GM19328 (cell line): ENCODE results near the gene FGFR4.
A peak's percentile ranks its signal among the peaks of the same experiment; 100 is the strongest.

Source experiments
- ATAC-seq: cut with Tn5 transposase; IDR thresholded peaks from one replicate; pipeline ENCODE4 v1.9.1; 2021; ENCODE audit warnings: mild to moderate bottlenecking, moderate library complexity; ENCODE audit not compliant: unreplicated experiment

FGFR4 gene

GRCh38 chr5:177099422-177100093 lies 12.8 kb downstream of the FGFR4 start:
- no peak for ATAC-seq

GRCh38 chr5:177100714-177101121 lies 14.0 kb downstream of the FGFR4 start:
- no peak for ATAC-seq

DNA sequence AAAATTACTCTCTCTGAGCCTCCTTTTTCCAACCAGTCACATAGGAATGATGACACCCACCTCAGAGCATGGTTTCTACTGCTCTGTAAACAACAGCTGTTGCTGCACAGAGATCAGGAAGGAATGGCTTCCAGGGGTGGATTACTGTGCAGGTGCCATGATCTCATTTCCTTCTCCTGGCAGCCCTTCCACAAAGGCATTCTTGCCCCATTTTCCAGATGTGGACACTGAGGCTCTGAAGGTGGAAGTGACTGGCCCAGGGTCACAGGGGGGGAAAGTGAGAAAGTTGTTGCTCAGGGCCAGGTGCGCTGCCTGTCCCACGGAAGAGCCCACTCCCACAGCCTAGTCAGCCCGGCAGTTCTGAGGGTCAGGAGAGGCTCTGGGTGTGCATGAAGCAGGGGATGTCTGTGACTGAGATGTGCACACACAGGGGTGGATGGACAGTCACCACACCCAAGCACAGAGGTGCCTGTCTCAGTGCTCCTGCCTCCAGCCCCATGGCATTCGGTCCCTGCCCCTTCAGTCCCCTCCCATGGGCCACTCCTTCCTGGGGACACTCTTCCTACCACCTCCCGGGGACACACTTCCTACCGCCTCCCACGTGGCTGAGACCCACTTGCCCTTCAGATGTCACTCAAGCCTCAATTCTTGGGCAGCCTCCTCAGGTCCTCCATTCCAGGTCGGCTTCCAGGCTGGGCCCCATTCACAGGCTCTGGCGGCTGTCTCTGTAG lies 17.0 kb downstream of the FGFR4 start:
- ATAC-seq = no peak

DNA sequence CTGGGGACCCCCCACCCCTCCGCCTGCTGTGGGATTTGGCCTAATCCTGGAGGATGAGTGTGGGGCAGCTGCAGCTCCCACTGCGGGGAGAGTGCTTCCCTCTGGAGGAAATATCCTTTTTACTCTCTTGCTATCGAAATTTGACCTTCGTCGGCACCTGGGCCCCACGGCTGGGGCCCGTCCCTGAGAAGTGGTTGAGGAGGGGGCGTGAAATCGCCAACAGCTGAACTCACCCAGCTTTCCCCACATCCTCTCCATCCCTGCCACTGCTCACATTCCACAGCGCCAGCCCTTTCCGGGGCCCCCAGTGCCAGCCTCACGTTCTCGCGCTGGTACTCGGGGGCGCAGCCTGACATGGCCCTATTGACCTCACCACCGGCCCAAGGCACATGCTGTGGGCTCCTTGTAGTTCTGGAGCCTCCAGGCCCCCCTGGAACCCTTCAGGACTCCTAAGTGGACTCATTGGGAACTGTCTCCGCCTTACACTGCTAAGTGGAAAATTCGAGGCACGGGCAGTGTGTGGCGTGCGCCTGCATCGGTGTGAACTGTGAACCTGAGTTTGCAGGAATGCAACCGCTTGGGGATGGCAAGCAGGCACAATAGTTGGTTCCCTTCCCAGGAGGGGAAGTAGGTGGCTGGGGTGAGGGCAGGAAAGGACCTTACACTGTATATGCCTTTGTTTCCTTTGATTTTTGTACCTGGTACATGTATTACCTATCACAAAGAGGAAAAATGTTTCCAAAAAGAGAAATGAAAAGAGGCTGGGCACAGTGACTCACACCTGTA lies 19.2 kb downstream of the FGFR4 start:
- no peak for ATAC-seq

DNA sequence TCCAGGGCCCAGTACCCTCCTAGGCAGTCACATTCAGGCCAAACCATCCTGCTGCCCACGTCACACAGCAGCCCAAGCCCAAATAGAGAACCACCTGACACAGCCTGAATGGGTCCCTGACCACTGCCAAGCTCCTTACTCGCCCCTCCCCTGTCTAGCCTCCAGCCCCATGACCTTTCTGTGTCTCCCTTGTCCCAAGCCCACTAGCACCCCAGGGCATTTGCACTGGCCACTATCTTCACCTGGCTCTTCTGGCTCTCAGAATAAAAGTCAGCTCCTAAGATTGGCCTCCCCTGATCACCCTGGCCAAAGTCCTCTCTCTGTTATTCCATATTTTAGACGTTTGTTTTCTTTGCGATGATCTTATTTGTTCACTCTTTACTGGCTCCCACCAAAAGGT lies 20.4 kb downstream of the FGFR4 start:
- ATAC-seq = no peak

DNA sequence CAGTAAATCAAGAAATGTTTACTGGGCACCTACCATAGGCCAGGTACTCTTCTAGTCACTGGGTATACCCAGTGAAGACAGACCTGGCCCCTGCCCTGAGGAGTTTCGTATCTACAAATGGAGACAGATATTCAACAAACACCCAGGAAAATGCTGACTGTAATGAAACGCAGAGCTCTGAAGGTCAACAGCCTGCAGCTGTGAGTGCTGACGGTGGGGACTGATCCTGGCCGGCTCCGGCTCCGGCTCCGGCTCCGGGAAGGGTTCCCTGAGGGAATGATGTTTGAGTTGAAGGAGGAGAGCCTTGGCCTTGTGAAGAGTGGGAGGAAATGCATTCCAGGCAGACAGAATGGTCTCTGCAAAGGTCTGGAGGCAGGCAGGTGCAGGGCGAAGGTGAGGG lies 23.1 kb downstream of the FGFR4 start:
- ATAC-seq = no peak

DNA sequence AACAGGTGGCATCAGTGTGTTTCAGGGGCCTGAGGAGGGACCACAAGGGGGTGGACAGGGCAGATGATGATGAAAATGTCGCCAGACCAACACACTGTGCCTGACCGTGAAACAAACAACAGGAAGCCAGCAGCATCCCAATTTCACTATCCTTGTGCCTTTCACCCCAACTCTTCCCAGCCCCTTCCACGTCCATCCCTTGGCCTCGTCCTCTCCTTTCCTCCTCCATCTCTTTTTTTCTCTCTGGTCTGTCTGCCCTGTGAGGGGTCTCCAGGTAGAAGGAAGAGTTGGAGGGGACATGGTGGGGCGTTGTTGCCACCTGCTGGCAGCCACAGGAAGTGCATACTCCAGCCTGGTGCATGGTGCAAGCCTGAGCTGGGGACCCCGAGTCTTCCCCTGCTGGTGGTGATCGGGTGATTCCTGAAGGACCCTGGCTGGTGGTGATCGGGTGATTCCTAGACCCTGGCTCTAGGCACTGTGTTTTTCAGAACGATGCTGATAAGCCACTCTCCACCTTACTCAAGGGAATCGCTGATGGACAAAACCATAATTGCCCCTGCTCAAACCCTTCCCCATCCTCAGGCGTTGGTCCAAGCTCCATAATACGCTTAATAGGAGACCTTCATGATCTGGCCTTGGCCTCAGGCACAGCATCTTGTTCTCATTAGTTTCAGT lies 25.1 kb downstream of the FGFR4 start:
- ATAC-seq = no peak

DNA sequence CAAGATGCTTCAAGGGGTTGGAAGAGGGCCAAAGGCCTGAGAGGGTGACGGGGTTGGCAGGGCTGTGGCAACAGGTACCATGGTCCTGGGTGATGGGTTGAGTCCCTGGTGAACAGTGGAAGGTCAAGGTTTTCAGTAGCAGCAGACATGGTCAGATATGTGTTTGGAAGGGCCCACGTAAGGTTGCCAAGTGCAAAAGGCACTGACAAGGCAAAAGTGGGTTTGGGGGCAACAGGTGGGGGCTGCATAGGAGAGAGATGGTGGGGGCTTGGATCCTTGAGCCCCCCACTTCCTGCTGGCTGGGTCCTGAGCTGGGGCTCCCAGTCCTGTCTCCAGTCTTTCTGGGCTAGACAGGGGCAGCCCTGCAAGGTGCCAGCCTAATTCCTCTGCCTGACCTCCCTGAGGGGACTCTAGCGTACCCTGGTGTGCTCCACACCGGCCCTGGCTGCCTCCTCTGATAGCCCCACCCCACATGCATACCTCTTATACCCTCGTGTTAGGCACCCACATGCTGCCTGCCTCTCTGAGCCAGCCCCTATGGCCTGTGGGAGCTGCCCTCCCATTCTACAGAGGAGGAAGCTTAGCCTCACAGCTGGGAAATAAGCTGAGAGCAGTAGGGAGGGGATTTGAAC lies 26.0 kb downstream of the FGFR4 start:
- ATAC-seq = no peak

GRCh38 chr5:177113566-177114424 lies 27.1 kb downstream of the FGFR4 start:
- no peak for ATAC-seq

GRCh38 chr5:177116631-177117373 lies 30.1 kb downstream of the FGFR4 start:
- ATAC-seq = peak; percentile 61

DNA sequence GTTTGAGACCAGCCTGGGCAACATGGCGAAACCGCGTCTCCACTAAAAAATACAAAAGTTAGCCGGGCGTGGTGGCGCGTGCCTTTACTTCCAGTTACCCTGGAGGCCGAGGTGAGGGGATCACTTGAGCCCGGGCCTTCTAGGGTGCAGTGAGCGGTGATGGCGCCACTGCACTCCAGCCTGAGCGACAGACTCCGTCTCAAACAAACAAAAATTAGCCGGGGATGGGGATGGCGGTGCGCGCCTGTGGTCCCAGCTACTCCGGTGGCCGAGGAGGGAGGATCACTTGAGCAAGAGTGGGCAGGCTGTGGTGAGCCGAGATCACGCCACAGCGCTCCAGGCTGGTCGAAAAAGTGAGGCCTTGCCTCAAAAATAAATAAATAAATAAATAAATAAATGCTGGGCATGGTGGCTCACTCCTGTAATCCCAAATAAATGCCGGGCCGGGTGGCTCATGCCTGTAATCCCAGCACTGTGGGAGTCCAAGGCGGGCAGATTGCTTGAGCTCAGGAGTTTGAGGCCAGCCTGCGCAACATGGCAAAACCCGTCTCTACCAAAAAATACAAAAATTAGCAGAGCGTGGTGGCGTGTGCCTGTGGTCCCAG lies 30.8 kb downstream of the FGFR4 start:
- ATAC-seq = no peak

DNA sequence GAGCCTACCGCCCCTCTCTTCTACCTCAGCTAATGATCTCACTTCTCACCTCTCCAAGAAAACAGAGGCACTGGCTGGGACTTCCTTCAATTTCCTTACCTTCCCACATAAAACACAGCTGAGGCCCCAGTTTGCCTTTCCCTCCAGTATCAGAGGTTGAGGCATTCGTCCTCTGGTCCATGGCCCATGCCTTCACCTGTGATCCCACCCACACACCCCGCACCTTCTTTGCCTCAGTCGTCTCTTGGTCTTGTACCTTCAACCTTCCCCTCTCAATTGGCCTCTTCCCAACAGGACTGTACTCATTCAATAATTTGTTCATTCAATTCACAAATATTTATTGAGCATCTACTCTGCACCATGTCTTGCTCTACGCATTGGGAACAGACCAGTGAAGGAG lies 35.9 kb downstream of the FGFR4 start:
- ATAC-seq = no peak

DNA sequence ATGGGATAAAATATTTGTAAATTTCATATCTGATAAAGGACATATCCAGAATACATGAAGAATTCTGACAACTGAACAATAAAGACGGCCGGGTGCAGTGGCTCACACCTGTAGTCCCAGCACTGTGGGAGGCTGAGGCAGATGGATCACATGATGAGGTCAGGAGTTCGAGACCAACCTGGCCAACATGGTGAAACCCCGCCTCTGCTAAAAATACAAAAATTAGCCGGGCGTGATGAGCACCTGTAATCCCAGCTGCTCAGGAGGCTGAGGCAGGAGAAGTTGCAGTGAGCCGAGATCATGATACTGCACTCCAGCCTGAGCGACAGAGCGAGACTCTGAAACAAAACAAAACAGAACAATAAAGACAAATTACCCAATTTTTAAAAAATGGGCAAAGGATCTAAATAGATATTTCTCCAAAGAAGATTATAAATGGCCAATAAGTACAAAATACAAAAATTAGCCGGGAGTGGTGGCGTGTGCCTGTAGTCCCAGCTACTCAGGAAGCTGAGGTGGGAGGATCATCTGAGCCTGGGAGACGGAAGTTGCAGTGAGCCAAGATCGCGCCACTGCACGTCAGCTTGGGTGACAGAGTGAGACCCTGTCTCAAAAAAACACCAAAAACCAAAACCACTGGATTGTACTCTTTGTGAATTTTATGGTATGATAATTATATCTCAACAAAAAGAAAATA lies 37.2 kb downstream of the FGFR4 start:
- no peak for ATAC-seq

DNA sequence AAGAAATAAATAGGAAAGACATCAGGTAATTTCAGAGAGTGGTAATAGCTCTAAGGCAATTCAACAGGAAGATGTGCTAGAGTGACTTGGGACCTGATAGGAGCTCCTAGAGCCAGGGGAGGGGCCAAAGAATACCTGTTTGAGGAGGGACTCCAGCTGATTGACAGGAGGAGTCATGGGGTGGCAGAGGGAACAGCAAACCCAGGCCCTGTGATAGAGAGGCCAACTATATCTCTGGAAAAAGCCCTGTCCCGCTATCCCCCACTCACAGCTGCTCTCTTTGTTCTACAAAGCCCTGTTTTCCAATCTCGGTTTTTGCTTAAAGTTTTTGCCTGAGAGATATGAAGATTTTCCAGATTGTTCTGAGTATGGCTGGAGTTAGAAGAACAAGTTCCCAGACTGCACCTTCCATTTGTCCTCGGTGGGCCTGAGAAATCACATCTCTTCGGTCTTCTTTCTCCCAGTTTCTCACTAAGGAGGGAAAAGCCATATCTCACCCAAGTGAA lies 37.8 kb downstream of the FGFR4 start:
- ATAC-seq = no peak

DNA sequence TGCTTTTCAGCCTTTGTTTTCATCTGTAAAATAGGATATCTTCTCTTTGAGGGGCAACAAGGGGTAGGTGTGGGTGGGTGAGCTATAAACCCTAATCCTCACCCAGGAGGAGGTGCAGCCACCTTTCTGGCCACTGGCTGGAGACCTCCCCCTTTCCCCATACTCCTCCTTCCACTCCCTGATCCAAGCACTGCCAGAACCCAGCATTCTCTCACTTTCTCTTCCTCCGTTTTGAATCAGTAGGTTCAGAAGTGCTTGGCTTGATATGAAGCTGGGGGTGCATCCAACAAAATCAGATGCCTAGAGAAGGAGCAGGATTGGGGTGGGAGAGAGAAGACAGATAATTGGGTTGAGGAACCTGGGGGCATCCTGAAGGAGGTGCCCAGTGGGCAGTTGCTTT lies 40.1 kb downstream of the FGFR4 start:
- no peak for ATAC-seq

DNA sequence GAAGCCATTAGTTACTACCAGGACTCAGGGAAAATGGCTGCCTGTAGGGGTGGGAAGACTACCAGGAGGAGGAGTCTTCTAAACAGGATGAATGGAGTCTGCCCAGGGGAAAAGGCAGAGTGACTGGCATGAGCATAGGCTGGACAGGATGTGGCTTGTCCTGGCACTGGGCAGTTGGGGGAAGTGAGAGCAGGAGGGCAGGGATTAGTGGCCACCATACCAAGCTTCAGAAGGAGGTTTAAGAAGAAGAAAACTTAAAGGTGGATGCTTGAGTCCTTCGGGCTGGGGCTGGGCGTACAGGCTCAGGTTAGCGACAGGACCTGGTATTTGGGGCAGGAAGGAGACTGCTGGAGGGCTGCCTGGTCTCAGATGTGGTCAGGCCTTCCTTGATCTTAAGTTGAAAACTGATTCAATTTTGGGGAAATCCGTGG lies 41.9 kb downstream of the FGFR4 start:
- no peak for ATAC-seq

- no peak for ATAC-seq
These were observed 43.7 kb downstream of the FGFR4 start for GRCh38 chr5:177130211-177131018.
